ENCODE measurements around the gene ZSWIM5. TPM values are rescaled to one million over a fixed set of nuclear protein-coding genes. Genes with fewer than 3 reads are reported as not detected.

Gene ZSWIM5
- total and polyA plus RNA-seq, 2 of the 8 experiments (the other 6 are each of a cell fraction or from before 2014, with no cell fraction given): 2.5 to 3.9 TPM

DNA sequence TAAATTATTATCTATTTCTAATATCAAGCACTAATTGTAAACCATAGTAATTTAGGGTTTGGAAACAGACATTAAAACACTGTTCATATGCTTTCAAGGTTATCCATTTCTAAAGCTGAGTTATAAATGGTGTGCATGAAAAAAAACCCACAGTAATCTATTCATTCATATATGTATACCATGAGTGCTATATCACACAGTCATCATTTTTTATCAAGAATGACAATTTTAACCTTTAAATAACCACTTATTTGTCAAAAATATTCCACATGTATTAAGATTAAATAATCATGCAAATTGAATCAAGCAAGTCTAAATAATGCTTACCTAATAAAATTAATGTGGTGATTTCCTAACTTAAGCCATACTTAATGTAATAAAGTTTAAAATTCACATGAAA is 6.0 kb downstream of the ZSWIM5 start:
- H3K9ac ChIP-seq (replicated peaks in 1 of 4; ENCODE audit: extremely low read depth in 1 of 4, low read depth in 3 of 4, low read length in 3 of 4): no peak overlapping the region
- H3K79me2 ChIP-seq (ENCODE audit: control insufficient read depth in 1 of 2, insufficient read depth in 2 of 2, low read length in 2 of 2): no peaks in the 10 kb centered on the region
- no peak for FAIRE-seq
- no peak for DNase-seq (ENCODE audit: low read depth in 1 of 2, low spot score in 2 of 2)
- no peak overlapping the region for H2BK20ac ChIP-seq (ENCODE audit: low read length)
- no peaks in the 10 kb centered on the region; a peak in 1 of 7 replicates for H3K4me1 ChIP-seq (replicated peaks in 1 of 4; ENCODE audit: control insufficient read depth in 3 of 4, insufficient read depth in 4 of 4, low read length in 3 of 4)
- H3K27ac ChIP-seq (ENCODE audit: low read depth, low read length): no peak overlapping the region
- H4K91ac ChIP-seq (replicated peaks; ENCODE audit: insufficient read length, low read length): no peak overlapping the region
- H4K5ac ChIP-seq (ENCODE audit: insufficient read length, low read depth, low read length): no peak overlapping the region
- H2AFZ ChIP-seq (ENCODE audit: low read length): no peak overlapping the region
- H3K4me3 ChIP-seq (ENCODE audit: extremely low read depth in 1 of 4, insufficient read depth in 2 of 4, low read depth in 3 of 4, low read length in 4 of 4): no peak overlapping the region
- H3K9me3 ChIP-seq (ENCODE audit: insufficient read depth in 2 of 2, low read depth in 1 of 2, low read length in 1 of 2): no peaks in the 10 kb centered on the region; a peak in 1 of 4 replicates
- H4K8ac ChIP-seq (ENCODE audit: extremely low read depth, insufficient read depth, low read length): no peak overlapping the region
- no peaks in the 10 kb centered on the region for H3K36me3 ChIP-seq (ENCODE audit: control insufficient read depth in 2 of 4, insufficient read depth in 4 of 4, low read length in 3 of 4)
- peaks cover 4% of the 10 kb centered on the region; the same call in 1 of the 2 replicates for H3K23me2 ChIP-seq (ENCODE audit: low read depth, low read length)
- no peak overlapping the region for H2BK120ac ChIP-seq (replicated peaks; ENCODE audit: low read depth, low read length)
- H3K14ac ChIP-seq (ENCODE audit: insufficient read length): no peak overlapping the region
- H4K20me1 ChIP-seq (replicated peaks in 1 of 2; ENCODE audit: control insufficient read depth in 1 of 2, insufficient read depth in 2 of 2, low read length in 2 of 2): no peaks in the 10 kb centered on the region
- no peak overlapping the region for H2AK5ac ChIP-seq (ENCODE audit: low read depth, low read length)
- no peak overlapping the region for H3K4ac ChIP-seq (replicated peaks; ENCODE audit: insufficient read length, low read depth, low read length)
- H3K56ac ChIP-seq (replicated peaks; ENCODE audit: insufficient read length, low read depth, low read length): no peak overlapping the region
- H3K18ac ChIP-seq (ENCODE audit: extremely low read depth, low read length): no peak overlapping the region
- peaks cover 0 to 6% (median 4%) of the 10 kb centered on the region in 4 experiments; a peak in 5 of 7 replicates for H3K27me3 ChIP-seq (replicated peaks in 1 of 4; ENCODE audit: control insufficient read depth in 3 of 4, extremely low read depth in 1 of 4, insufficient read depth in 3 of 4, low read length in 3 of 4)
- no peak overlapping the region for H2BK15ac ChIP-seq (ENCODE audit: low read length)
- no peak overlapping the region for H3K23ac ChIP-seq (ENCODE audit: insufficient read length)
- H2BK12ac ChIP-seq (ENCODE audit: low read depth, low read length): no peak overlapping the region
- POLR2A ChIA-PET (ENCODE audit: partially characterized antibody): no interaction called here
- H3K79me1 ChIP-seq (ENCODE audit: low read depth, low read length): no peaks in the 10 kb centered on the region
- CTCF ChIA-PET (ENCODE audit: partially characterized antibody): no interaction called here
- no peak overlapping the region for H2BK5ac ChIP-seq (ENCODE audit: low read depth, low read length)
- H3K4me2 ChIP-seq (ENCODE audit: insufficient read depth in 1 of 2, low read depth in 2 of 2, low read length in 2 of 2): no peak overlapping the region
- no peak for TF ChIP-seq JUN (IDR thresholded peaks at IDR 0.05; ENCODE audit: low read depth, low read length)
- no peak for TF ChIP-seq PHF8 (conservative IDR thresholded peaks at IDR 0.05; ENCODE audit: low read depth, low read length)
- TF ChIP-seq JUND (IDR thresholded peaks at IDR 0.05; ENCODE audit: low read length): no peak
- TF ChIP-seq POLR2A (IDR thresholded peaks at IDR 0.05; ENCODE audit: control extremely low read depth in 1 of 2, low read depth in 2 of 2, low read length in 2 of 2): no peak
- TF ChIP-seq TEAD4 (IDR thresholded peaks at IDR 0.05; ENCODE audit: low read depth, low read length): no peak
- TF ChIP-seq HDAC2 (IDR thresholded peaks at IDR 0.05; ENCODE audit: borderline replicate concordance in 1 of 2, low read depth in 2 of 2, low read length in 2 of 2): no peak
- no peak for TF ChIP-seq TAF7 (optimal IDR thresholded peaks at IDR 0.05; ENCODE audit: borderline replicate concordance, low read depth, low read length)
- no peak for TF ChIP-seq RXRA (IDR thresholded peaks at IDR 0.05; ENCODE audit: insufficient read depth, low read depth, low read length)
- no peak for TF ChIP-seq CHD2 (IDR thresholded peaks at IDR 0.05; ENCODE audit: low read length)
- TF ChIP-seq, protein P1, sequence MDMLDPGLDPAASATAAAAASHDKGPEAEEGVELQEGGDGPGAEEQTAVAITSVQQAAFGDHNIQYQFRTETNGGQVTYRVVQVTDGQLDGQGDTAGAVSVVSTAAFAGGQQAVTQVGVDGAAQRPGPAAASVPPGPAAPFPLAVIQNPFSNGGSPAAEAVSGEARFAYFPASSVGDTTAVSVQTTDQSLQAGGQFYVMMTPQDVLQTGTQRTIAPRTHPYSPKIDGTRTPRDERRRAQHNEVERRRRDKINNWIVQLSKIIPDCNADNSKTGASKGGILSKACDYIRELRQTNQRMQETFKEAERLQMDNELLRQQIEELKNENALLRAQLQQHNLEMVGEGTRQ (IDR thresholded peaks at IDR 0.05; ENCODE audit: low read length): no peak
- TF ChIP-seq ZNF274 (IDR thresholded peaks at IDR 0.05; ENCODE audit: borderline replicate concordance, extremely low read depth, low read length): no peak
